Measurements from ENCODE around the gene TBCD. TPM values are rescaled to one million over a fixed set of nuclear protein-coding genes. Genes with fewer than 3 reads are reported as not detected.
A peak's percentile ranks its signal among the peaks of the same experiment; 100 is the strongest.

Gene TBCD
- total and polyA plus RNA-seq, 9 of the 15 experiments (the other 6 are each of a cell fraction or from before 2014, with no cell fraction given): 8.9 to 98.5 (median 28.0) TPM

- no peak for FAIRE-seq
- DNase-seq (ENCODE audit: extremely low read depth in 1 of 4, low spot score in 3 of 4): no peak
- no peaks in the 10 kb centered on the region for H3K9me1 ChIP-seq (ENCODE audit: control insufficient read depth, insufficient read depth, low read length)
- H3K9ac ChIP-seq (ENCODE audit: insufficient read depth in 1 of 2, low read depth in 2 of 2, low read length in 2 of 2): no peak overlapping the region
- no peaks in the 10 kb centered on the region for H3K27me3 ChIP-seq (ENCODE audit: control insufficient read depth in 2 of 2, insufficient read depth in 2 of 2, low read length in 2 of 2)
- peaks cover 0 to 22% of the 10 kb centered on the region in 2 experiments; a peak in 2 of 5 replicates for H3K4me1 ChIP-seq (replicated peaks in 1 of 2; ENCODE audit: control insufficient read depth in 2 of 2, insufficient read depth in 2 of 2, low read length in 2 of 2)
- ChIA-PET CTCF (ENCODE audit: low intra/inter-chr PET ratio) (no interaction called here), POLR2A (no interaction called here)
- no peaks in the 10 kb centered on the region; the same call in 1 of the 2 replicates for H3K9me3 ChIP-seq (replicated peaks; ENCODE audit: control insufficient read depth, insufficient read depth, low read depth, low read length)
- H3K27ac ChIP-seq (ENCODE audit: extremely low read depth, low read depth, low read length): no peak overlapping the region
- no peak overlapping the region for H3K4me2 ChIP-seq (ENCODE audit: insufficient read depth, low read length)
- WGBS (ENCODE audit: insufficient coverage, low coverage, missing lambda C conversion rate): 90% methylated on average over 15 of the region's 23 CpGs
- no peak for ATAC-seq
- intact Hi-C loops (cut with micrococcal nuclease) (no loop called here), in situ Hi-C loops (cut with MboI) (no loop called here)
- H3K4me3 ChIP-seq: no peak overlapping the region
- TF ChIP-seq PRMT5 (CRISPR knock-in tag; IDR thresholded peaks at IDR 0.05) (no peak), POLR2G (IDR thresholded peaks at IDR 0.05; ENCODE audit: low read depth, low read length) (0 out of 2 replicates have a peak, but pooled peaks have one; percentile 14)
- H3K36me3 ChIP-seq (ENCODE audit: control insufficient read depth, insufficient read depth, low read length): peaks cover 8% of the 10 kb centered on the region; the same call in 2 of the 3 replicates
- H3K79me2 ChIP-seq (ENCODE audit: control insufficient read depth, insufficient read depth, low read length): no peaks in the 10 kb centered on the region; the same call in 1 of the 3 replicates
- BruUV-seq (replicated peaks): no TSS peak
- H4K20me1 ChIP-seq (replicated peaks; ENCODE audit: control insufficient read depth, insufficient read depth, low read length): no peaks in the 10 kb centered on the region
- H2AFZ ChIP-seq (ENCODE audit: low read depth, low read length): no peak overlapping the region
Observed at GRCh38 chr17:82848022-82848592, 96.2 kb downstream of the TBCD start.

DNA sequence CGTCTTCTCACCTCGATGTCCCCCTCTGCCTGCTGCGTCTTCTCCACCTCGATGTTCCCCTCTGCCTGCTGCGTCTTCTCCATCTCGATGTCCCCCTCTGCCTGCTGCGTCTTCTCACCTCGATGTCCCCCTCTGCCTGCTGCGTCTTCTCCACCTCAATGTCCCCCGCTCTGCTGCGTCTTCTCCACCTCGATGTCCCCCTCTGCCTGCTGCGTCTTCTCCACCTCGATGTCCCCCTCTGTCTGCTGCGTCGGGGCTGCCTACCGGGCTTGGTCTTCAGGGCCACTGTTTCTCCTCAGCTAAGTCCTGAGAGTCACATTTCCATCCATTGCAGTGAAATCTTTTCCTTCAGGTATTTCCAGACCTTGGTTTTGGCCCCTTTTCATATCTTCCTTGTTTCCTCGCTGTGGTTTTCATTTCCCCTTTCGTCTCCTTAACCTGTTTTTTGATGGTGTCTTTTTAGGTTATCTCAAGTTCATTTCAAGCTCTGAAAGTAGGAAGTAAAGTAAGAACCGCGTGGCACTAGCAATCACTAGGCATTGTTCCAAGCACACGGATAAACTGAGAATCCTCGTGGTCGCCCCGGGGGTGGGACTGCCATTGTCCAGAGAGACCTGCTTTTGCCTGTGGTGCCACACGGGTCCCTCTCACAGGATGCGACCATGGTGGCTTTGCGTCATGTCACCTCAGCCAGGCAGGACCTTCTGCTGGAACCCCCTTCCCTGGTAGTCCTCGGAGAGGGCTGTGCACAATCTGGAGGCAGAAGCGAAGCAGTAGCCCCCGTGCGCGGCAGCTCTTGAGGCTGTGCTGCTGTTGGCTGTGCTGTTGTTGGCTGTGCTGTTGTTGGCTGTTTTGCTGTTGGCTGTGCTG, 97.4 kb downstream of the TBCD start:
- CTCF ChIA-PET (ENCODE audit: low intra/inter-chr PET ratio): no interaction called here
- TF ChIP-seq THRAP3 (IDR thresholded peaks at IDR 0.05; ENCODE audit: borderline replicate concordance): no peak
- TF ChIP-seq ZNF699 (CRISPR knock-in tag; IDR thresholded peaks at IDR 0.05; ENCODE audit: insufficient replicate concordance): no peak
- TF ChIP-seq ELK3 (CRISPR knock-in tag; IDR thresholded peaks at IDR 0.05): no peak
- TF ChIP-seq CAMTA2 (CRISPR knock-in tag; conservative IDR thresholded peaks at IDR 0.05): no peak
- TF ChIP-seq ZSCAN29 (IDR thresholded peaks at IDR 0.05): no peak
- intact Hi-C loops (cut with micrococcal nuclease): no loop called here

More for the DNA sequence above, 97.4 kb downstream of the TBCD start:
- H3K9ac ChIP-seq (ENCODE audit: insufficient read depth in 1 of 2, low read depth in 2 of 2, low read length in 2 of 2): no peak overlapping the region
- H2AFZ ChIP-seq (ENCODE audit: low read depth, low read length): no peak overlapping the region
- peaks cover 0 to 22% of the 10 kb centered on the region in 2 experiments; a peak in 2 of 5 replicates for H3K4me1 ChIP-seq (replicated peaks in 1 of 2; ENCODE audit: control insufficient read depth in 2 of 2, insufficient read depth in 2 of 2, low read length in 2 of 2)
- ATAC-seq (no peak), DNase-seq (ENCODE audit: extremely low read depth in 1 of 4, low spot score in 3 of 4) (no peak), FAIRE-seq (no peak)
- peaks cover 14% of the 10 kb centered on the region; the same call in 2 of the 3 replicates for H3K36me3 ChIP-seq (ENCODE audit: control insufficient read depth, insufficient read depth, low read length)
- no peaks in the 10 kb centered on the region for H3K27me3 ChIP-seq (ENCODE audit: control insufficient read depth in 2 of 2, insufficient read depth in 2 of 2, low read length in 2 of 2)
- H3K27ac ChIP-seq (ENCODE audit: extremely low read depth, low read depth, low read length): no peak overlapping the region
- no peaks in the 10 kb centered on the region for H3K9me1 ChIP-seq (ENCODE audit: control insufficient read depth, insufficient read depth, low read length)
- no peaks in the 10 kb centered on the region for H4K20me1 ChIP-seq (replicated peaks; ENCODE audit: control insufficient read depth, insufficient read depth, low read length)
- POLR2A ChIA-PET: no interaction called here
- no peaks in the 10 kb centered on the region; the same call in 1 of the 3 replicates for H3K79me2 ChIP-seq (ENCODE audit: control insufficient read depth, insufficient read depth, low read length)
- H3K4me3 ChIP-seq: no peak overlapping the region
- 87% methylated on average over 29 of the region's 33 CpGs for WGBS (ENCODE audit: insufficient coverage, low coverage, missing lambda C conversion rate)
- no peaks in the 10 kb centered on the region; the same call in 1 of the 2 replicates for H3K9me3 ChIP-seq (replicated peaks; ENCODE audit: control insufficient read depth, insufficient read depth, low read depth, low read length)
- no TSS peak for BruUV-seq (replicated peaks)
- no peak overlapping the region for H3K4me2 ChIP-seq (ENCODE audit: insufficient read depth, low read length)
- in situ Hi-C loops (cut with MboI): no loop called here
